ENCODE results near the gene AOC3.
A peak's percentile ranks its signal among the peaks of the same experiment; 100 is the strongest.

AOC3 gene, protein sequence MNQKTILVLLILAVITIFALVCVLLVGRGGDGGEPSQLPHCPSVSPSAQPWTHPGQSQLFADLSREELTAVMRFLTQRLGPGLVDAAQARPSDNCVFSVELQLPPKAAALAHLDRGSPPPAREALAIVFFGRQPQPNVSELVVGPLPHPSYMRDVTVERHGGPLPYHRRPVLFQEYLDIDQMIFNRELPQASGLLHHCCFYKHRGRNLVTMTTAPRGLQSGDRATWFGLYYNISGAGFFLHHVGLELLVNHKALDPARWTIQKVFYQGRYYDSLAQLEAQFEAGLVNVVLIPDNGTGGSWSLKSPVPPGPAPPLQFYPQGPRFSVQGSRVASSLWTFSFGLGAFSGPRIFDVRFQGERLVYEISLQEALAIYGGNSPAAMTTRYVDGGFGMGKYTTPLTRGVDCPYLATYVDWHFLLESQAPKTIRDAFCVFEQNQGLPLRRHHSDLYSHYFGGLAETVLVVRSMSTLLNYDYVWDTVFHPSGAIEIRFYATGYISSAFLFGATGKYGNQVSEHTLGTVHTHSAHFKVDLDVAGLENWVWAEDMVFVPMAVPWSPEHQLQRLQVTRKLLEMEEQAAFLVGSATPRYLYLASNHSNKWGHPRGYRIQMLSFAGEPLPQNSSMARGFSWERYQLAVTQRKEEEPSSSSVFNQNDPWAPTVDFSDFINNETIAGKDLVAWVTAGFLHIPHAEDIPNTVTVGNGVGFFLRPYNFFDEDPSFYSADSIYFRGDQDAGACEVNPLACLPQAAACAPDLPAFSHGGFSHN

DNA sequence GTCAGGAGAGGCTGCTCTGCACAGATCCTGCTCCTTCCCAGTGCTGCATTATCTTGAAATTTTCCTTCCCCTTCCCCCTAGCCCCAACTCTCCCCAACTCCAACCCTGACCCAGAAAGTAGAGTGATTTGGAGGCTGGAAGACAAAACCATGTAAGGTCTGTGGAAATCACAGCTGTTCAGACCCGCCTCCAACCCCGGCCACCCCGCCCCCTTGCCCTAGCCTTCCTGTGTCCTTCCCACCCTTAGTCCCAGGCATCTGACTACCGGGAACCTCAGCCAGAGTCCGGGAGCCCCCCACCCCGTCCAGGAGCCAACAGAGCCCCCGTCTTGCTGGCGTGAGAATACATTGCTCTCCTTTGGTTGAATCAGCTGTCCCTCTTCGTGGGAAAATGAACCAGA, at the start of gene AOC3:
Gene AOC3, plus strand, starts transcription at position 246 of the 400 bp plus-strand sequence. Its CDS starts 145 bp downstream, at position 391.
- DNase-seq (ENCODE audit: low spot score): no peak

DNA sequence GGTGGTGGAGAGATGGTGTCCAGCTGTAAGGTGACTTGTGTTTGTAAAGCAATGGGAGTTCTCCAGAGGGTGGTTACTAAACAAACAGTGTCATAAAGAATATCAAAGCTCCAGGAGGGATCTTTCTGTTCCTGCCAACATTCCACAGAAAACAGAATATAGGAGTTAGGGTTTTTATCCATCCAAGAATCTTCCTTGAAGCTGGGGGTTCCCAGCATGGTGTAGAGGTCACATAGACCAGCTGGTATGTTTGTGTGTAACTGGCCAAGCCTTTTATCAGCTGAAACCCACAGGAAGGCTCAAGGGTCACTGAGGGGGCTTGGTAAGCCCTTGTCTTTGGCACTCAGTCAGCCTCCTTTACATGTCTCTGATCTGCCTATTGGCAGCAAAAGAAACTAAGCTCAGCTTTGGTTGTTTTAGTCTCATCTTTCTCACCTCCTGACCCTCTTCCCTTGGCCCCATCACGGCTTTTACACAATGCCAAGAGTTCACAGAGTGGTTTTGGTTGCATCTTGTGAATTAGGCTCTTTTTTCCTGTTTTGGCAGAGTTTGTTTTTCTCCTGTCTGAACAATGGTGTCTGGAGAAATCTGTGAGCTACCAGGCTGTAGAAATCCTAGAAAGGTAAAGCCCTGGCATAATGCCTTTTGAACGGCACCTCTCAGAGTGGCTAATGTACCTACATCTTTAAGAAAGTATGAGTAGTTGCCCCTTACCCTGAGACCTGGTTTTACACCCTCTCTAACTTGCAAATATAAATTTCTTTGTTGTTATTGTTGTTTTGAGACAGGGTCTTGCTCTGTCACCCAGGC, 47.7 kb upstream of the AOC3 start:
- no peak for DNase-seq (ENCODE audit: low spot score)

DNA sequence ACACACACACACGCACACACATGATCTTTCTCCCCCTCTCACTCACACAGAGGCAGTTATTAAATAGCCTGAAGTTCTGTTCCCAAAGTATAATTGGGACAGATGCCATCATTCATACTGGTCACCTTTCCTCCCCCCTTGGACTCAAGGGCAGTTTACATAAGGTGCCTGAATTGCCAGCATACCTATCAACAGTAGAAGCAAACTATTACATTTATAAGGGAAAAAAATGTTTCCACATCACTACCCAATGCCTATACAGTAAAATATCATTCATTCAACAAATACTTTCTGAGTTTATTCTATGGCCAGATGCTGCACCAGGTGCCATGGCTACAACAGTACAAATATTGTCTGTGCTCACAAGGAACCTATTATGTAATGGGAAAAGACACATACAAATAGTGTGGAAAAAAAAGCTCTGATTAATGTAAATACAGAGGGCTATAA, 46.1 kb upstream of the AOC3 start:
- no peak for DNase-seq (ENCODE audit: low spot score)

DNA sequence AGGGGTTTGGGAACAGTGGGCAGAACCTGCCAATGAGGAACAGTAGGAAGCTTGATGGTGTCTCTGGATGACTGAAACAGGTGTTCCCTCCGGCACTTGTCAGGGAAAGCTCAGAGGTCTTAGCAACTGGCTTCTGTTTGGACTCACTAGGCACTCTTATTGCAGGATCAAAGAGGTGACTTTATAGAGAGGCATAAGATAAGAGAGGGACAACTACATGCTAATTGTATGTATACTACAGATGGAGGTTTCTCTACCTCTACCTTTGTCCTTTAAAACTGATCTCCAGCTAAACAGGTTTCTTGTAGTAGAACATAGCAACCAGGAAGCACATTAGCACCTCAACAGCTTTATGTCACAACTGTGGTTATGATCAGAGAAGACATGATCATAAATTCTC, 44.8 kb upstream of the AOC3 start:
- no peak for DNase-seq (ENCODE audit: low spot score)

DNA sequence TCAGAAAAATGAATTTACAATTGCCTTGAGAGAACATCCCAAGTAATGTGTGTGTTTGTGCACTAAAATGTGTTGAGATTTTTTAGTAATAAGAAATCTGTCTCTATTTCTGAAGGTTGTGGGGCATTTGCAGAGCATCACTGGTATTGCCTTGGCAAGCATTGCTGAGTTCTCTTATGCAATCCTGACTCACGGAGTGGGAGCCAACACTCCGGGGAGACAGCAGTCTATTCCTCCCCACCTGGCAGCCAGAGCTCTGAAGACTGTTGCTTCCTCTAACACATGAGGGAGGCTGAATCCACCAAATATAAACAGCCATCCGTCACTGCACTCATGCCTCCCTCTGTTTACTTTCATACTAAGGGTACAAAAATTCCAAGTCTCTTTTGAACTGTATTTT, 41.7 kb upstream of the AOC3 start:
- DNase-seq (ENCODE audit: low spot score): no peak

DNA sequence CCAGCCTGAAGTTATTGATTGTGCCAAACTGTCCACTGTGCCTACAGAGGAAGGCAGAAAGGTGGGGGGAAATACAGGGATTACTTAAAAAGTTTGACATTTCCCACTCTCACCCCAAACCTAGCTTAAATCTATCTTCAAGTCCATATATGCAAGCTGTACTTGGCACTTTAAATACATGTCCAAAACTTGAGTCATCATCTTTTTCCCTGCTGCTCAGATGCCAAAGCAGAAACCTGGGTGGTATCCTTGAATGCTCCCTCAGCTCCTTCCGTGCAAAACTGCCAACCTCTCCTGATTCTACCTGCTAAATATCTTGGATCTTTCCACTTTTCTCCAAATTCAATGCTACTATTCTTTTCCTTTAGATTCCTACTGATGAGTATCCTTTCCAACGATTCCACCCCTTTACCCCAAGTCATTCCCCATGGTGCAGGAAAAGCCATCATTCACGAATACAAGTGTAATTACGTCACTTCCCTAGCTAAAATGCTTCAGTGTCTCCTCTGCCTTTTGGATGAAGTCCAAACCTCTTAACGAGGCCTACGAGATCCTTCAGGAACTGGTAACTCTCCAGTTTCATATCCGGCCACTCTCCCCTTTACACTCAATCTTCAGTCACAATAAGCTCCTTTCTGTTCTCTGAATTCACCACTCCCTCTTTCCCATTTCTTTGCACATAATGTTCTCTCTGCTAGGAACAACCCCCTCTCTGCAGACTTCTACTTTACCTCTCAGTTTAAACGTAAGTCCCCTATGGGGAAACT, 36.2 kb upstream of the AOC3 start:
- DNase-seq (ENCODE audit: low spot score): no peak

DNA sequence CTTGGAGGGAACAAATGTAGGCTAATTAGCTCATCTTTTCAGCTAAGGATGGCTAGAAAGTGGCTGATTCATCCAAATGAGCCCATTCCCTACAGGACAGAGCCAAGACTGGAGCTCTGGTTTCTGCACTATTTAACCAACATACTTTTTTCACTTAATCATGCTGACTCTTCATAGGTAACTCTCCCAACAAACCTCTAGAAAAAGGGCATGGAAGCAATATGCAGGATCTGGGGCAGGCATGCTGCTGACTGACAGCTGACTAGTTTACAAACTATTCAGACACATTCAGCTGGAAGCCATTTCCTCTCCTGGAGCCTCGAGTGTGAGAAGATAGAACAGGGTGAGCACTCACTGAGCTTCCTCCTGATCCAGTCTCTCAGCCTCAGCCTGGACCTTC, 33.1 kb upstream of the AOC3 start:
- DNase-seq (ENCODE audit: low spot score): no peak

DNA sequence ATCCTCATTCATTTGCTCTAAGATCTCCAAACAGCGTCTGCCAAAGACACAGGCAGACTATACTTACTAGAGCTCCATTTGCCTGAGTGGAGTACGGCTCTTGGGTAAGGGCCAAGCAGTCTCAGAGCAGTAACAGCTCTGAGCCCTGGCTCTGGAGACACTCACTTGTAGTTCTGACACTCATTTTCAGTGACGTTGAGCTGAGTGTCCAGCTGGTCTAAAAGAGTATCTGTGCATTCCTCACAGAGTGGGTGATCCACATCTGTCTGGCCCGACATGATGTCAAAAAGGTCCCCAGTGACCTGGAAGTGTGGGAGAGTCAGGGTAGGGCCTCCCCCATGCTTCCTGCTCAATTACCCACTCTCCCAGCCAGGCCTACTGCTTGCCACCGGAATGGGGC, 32.6 kb upstream of the AOC3 start:
- no peak for DNase-seq (ENCODE audit: low spot score)

DNA sequence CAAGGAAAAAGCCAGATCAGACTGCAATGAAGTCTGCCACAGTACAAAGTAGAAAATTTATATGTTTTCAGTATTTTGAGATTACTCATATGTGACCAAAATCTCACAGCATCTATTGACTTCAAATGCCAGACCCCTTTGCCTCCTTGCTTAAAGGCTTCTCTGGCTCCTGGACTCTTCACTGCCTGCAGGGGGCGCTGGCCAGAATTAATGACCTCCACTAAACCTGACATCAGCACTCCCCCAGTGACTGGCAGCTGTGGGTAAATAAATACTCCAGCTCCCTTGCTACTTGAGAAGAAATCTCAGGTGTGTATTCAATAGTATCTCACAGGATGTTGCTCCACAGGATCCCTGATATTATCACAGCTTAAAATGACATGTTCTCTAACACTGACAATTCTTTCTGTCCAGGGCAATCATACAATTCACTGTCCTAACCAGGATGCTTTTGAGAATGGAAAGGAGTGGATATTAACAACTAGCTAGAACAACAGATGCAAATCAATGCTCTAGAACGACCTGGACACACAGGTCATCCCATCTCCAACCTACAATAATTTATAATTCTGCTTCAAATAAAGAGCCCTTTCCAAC, 31.0 kb upstream of the AOC3 start:
- peak; percentile 50 for DNase-seq (ENCODE audit: low spot score)

DNA sequence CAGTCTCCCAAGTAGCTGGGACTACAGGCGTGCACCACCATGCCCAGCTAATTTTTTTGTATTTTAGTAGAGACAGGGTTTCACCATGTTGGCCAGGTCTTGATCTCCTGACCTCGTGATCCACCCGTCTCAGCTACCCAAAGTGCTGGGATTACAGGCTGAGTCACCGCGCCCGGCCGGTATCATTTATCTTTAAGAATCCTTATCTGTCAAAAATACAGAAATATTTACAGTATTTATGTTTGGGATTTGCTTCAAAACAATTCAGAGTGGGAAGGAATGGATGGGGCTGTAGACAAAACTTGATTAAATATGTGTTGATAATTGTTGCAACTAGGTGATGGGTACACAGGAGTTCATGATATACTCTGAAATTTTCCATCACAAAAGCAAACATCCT, 29.8 kb upstream of the AOC3 start:
- no peak for DNase-seq (ENCODE audit: low spot score)

DNA sequence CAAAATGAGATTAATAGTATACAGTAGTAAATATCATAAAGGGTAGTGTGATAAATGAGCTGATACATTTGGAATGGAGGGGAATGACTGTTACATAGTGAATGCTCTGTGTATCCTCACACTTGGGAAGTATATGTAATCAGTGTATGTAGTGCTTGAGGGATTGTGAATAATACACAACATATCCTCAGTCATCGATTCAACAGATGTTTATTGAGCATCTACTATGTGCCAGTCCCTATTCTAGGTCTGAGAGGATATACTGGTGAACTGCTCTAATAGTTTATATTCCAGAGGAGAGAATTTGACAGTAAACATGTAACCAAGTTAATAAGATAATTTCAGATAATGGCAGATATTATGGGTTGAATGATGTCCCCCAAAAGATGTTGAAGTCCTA, 23.5 kb upstream of the AOC3 start:
- DNase-seq (ENCODE audit: low spot score): no peak

DNA sequence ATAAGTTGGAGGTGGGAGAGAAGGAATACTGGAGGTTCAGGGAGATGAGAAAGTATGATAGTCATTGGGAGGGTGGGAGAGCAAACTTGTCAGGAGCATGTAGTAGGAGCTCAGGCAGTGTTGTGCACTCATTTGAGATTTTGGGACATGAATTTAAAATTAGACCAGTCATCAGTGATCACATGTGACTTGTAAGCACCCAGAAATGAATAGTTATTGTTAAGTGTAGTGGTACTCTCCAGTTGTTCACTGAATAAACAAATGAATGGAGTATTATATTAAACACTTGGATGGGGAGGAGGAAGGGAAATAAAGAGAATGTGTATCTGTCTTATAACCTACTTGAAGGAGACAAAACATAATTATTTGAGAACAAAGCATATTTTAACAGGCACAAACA, 20.0 kb upstream of the AOC3 start:
- DNase-seq (ENCODE audit: low spot score): no peak

DNA sequence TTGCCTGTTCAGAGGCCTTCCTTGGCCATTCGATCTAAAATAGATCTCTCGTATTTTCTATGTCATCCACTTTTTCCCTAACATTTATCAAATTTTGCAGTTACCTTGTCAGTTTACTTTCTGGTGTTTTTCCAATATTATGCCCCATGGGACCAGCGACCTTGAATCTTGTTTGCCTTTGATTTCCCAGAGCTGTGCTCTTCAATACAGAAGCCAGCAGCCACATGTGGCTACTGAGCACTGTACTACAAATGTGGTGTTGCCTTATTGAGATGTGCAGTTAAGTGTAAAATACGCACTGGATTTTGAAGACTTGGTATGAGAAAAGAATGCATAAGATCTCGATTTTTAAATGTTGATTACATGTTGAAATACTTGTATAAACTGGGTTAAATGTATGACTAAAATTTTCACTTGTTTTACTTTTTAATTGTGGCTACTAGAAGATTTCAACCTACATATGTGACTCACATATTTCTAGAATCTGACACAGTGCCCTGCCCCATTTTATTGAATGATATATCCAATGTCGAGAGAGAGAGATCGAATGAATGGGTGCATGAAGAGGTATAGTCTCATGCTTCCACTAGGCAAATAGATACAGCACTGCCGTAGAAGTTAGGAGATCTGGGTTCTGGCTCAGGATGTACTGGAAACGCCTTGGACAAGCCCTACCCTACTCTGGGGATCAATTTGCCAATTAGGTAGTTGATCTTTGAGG, 18.6 kb upstream of the AOC3 start:
- no peak for DNase-seq (ENCODE audit: low spot score)

DNA sequence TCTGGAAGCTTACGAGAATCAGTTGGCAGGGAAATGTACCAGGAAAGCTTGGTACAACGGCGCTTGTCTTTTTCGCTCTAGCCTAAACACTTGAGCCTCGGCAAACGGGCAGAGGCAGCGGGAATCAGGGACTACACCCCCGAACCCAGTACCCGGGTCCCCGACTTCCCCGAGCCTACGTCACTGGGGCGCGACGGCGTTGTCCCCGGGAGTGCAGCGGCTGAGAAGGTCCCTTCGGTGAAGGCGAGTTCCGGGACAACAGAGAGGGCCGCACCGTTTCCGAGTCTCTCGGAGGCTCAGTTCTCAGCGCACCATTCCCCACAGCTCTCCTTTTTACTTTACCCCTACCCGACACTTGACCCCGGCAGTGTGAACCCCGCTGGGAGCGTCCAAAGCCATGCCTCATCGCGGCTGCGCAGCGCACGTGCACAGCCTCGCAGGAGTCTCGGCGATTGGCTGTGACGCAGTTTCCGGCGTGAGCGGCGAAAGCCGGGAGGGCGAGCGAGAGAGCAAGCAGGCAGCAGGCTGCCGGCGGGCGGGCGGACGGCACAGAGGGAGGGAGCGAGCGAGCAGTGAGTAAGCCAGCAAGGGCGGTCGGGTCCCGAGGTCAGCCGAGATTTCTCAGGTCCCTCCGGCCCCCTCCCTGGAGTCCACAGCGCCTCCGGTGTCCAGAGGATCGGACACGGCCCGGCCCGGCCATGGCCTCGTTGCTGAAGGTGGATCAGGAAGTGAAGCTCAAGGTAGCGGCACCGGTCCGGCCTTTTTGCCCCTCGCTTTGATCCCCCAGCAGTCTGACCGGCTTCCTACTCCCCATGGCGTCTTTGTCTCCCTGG, 17.8 kb upstream of the AOC3 start, which contains the start of gene PSME3:
Gene PSME3, plus strand, starts transcription at position 464 of the 833 bp plus-strand sequence. Its CDS starts 235 bp downstream, at position 699.
- peak; percentile 83 for DNase-seq (ENCODE audit: low spot score)

DNA sequence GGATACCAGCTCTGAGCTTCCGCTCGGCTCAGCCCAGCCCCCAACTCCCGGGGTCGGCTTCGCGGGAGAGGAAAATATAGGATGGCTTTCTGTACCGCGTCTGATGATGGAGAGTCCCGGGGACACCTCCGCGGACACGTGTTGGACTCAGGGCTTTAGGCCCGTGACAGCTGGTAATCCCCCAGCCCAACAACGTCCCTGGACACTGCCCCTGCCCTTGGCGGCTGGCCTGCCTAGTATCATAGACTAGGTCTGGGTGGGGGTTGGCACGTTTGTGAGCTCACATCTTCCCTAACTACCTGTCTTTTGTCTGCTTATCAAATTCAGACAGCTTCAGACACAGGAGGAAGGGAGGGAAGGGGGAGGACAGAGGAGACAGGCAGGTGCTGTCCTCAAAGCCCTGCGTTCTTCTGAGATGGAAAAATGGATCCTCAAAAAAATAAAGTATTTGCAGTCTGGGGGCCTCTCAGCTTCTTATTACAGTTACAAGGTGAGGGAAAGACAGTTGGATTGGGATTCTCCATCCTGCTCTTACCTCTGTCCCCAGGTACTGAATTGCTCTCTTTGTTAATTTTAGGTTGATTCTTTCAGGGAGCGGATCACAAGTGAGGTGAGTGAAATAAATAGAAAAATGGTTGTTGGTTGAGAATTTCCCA, 17.1 kb upstream of the AOC3 start:
- no peak for DNase-seq (ENCODE audit: low spot score)

DNA sequence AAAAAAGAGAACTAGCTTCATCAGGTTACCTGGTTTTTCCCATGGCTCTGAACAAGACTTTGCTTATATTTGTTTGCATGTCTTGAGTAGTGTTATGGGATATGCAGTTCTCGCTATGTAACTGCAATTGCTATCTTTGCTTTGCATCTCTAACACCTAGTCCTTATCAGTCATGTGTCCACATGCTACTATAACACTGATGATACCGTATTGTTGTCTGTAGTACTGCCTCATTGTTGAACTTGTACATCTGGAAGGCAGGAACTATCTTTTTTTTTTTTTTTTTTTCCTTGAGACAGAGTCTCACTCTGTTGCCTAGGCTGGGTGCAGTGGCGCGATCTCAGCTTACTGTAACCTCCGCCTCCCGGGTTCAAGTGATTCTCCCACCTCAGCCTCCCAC, 15.3 kb upstream of the AOC3 start:
- no peak for DNase-seq (ENCODE audit: low spot score)

DNA sequence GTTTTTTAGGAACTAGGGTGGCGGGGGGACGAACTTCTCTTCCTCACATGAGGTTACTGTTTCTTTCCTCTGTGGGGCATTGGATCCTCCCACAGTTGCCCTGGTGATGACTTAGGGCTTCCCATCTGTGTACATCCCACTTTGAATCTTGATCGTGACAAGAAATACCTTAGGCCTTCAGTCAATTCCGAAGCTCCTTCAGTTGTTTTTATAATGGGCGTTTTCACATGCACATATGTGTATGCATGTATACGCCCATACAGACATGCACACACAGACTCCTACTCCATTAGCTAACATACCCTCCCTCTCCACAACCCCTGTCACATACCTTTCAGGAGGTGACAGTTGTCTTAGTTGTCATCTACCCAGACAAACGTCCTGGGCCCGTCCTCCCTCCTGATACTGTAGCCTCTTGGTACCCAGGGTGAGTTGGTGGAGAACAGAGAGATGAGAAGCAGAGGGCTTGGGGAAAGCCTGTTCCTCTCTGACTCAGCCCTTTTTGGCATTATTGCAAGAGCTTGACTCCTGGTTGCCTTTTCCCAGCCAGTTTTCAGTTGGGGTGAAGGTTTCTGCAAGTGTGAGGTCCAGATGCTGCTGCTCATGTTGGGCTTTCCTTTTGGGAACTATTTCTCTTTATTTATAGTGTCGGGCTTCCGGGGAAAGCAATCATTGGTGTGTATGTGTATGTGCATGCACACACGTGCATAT, 8.9 kb upstream of the AOC3 start:
- DNase-seq (ENCODE audit: low spot score): no peak

DNA sequence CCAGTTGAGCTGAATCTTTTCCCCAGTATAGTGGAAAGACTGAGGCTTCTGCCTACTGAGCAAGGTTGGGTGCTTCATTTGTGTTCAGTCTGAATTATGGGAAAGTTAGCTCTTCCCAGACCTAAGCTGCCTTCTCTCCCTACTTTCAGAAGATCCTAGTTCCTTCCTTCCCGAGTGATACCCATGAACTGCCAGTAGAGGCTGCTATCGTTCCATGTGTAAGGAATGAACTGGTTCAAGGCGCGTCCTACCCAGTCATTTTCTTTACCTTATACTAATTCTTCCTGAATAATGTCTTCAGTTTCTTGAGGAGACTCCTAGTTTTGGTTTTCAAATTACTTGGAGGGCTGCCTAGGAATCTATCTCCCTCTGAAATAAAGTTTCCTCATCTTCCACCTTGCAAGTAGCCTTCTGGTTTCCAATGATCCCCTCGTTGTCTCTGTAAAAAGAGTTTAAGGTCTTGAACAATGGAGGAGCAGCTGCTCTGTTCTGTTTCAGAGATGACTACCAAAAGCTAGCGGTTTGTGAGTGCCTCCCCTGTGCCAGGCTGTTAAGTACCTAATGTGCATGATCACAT, 7.6 kb upstream of the AOC3 start:
- peak; percentile 8 for DNase-seq (ENCODE audit: low spot score)
